Muscle of back (tissue), 11 donors: Measurements from ENCODE around the gene PARP12. TPM values are rescaled to one million over a fixed set of nuclear protein-coding genes. Genes with fewer than 3 reads are reported as not detected.

Source experiments
- DNase-seq, 3 donors: peaks; one replicate each; pipeline versions ENCODE4 v3.0.0 to v3.0.0-alpha.2; 2013
- polyA plus RNA-seq, 10 donors: library from polyadenylated mRNA; unstranded; fragments of 120-200 nt; gene quantifications; one replicate each; pipeline ENCODE4 v1.2.1, GENCODE V29; 2013; ENCODE audit not compliant: insufficient read length in 10 of 10

The PARP12 gene
- polyA plus RNA-seq, 10 donors, result 5.8 to 17.6 (median 10.1) TPM

- DNase-seq, result peak; percentile 57 to 73 (median 69)
Measured at GRCh38 chr7:140060788-140061606, 1.8 kb downstream of the PARP12 start.

DNA sequence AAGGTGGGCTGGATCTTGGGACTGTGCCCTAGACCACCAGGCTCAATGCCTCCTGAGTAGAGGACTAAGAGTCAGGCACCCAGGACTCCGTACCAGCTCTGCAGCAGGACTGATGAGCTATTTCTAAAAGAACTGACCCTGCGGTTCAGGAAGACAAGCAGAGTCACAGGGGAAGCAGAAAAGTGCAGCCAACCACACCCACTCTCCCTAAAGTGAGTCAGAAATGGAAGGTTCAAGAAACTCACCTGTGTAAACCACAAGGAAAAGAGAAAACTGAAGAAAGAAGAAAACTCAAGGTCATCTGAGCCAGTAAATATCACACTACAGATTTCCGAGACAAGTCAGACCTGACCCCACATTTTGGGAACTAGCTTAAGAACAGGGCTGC lies 2.5 kb downstream of the PARP12 start:
- no peak for DNase-seq

GRCh38 chr7:140059273-140060242 lies 3.2 kb downstream of the PARP12 start:
- peak in 1 of 3 donors; percentile 77 for DNase-seq

- no peak for DNase-seq
Measured at GRCh38 chr7:140058517-140058916, 4.2 kb downstream of the PARP12 start.

- DNase-seq, result no peak
Measured at GRCh38 chr7:140057143-140057535, 5.6 kb downstream of the PARP12 start.

- no peak for DNase-seq
Measured at GRCh38 chr7:140056431-140057142, 6.2 kb downstream of the PARP12 start.

GRCh38 chr7:140055833-140056232 lies 6.9 kb downstream of the PARP12 start:
- DNase-seq, result no peak

GRCh38 chr7:140054751-140055150 lies 8.0 kb downstream of the PARP12 start:
- DNase-seq, result no peak

DNA sequence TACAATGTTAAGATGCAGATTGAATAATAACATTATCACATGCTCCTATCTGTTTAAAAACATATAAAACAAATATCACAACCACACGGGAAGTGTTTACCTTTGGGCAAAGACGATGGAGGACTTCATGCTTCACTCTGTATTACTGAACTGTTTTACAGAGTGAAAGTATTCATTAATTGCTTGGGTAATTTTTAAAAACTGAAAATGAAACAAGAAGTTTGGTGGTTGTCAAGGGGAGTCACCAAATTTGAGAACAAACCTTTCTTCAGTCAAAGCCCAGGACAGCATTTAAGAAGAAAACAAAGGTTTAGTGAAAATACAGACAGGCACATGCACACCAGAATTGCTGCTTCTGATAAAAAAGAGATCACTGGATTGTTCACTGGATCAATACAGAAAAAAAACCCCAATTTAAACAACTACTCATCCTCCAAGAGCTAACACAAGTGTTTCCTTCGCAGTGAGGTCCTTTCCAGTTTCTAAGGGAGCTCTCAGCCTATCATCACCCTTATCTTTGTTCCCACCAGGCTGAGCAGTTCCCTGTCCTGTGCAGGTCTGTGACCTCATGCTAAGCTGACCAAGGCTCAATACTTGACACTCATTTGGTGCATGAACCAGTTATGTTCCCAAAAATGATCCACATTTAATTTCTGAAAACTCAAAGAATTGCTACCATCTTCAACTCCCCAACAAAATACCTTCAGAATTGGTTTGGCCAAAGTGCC lies 8.8 kb downstream of the PARP12 start:
- no peak for DNase-seq

DNA sequence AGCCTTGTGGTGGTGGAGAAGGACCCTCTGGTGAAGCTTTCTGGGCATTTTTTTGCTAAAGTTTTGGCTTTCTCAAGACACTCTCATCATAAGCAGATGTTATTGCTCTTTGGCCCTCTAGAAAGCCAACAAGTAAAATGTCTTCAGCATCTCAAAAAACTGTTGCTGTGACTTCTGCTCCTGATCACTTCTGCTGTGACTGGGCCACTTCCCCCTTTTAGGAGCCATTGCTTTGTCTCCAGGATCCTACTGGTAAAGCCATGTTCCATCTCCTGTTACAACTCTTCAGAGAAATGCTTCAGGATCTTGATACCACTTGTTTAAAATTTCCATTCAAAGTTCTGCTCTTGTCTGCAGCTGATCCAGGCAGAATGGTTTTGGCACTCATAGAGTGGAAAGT lies 10.9 kb downstream of the PARP12 start:
- no peak for DNase-seq

GRCh38 chr7:140050100-140050499 lies 12.7 kb downstream of the PARP12 start:
- DNase-seq, result no peak

DNA sequence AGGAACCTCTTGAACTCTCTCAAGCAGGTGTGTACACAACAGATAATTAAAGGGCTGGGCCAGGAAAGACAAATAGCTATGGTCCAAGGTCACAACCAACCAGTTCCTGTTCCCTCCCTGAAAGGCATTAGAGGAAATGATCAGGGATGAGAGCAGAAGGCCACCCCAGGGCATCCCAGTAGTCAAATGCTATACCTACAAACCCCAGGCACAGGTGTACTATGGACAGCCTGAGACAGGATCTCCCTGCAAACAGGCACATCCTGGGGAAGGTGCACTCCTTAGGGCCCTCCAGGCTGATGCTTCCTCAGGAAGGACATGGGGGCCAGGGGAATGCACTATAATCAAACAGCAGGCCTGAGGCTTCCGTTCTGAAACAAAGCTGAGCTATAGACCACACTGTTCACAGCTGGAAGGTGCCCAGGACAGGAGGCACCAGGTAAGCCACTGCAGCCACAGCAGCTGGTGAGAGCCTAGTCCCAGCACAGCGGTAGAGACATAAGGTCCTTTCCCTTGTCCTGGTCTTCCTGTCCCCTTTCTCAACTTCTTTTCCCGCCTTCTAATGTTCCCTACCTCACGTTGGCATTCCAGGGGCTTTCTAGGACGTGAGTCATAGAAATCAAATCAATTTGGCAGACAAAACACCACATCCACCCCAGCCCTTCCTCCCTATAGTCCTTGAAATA lies 13.3 kb downstream of the PARP12 start:
- no peak for DNase-seq

DNA sequence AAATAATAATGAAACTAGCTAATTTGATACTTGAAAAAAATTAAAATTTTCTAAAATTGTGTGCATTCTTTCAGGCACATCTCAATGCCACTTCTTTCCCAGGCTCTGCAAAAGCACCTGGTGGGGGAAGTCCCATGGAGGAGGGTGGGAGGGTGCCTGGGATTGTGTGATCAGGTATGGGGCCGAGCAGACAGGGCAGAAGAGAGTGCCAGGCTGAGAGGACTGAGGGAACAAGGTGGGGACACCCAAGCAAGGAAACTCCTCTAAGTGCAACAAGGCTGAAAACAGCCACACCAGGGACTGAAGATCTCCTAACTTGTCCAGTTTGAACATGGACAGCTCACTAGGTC lies 13.8 kb downstream of the PARP12 start:
- DNase-seq, result no peak

DNA sequence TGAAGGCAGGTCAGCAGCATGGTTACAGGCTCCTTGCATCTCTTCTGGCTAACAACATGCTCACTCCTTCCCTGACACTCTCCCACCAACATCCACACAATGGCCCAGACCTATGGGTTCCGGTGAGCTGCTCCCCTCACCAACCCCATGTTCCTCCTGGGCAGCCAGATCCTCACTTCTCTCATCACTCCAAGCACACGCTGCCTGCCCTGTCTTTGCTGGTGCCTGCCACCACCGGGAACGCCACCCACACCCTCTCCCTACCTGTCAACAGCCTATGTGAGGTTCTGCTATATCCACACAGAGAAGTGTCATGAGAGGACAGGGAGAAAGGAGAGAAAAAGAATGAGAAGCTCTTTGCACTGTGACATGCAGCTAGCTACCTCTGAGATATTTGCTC lies 14.6 kb downstream of the PARP12 start:
- DNase-seq, result no peak

DNA sequence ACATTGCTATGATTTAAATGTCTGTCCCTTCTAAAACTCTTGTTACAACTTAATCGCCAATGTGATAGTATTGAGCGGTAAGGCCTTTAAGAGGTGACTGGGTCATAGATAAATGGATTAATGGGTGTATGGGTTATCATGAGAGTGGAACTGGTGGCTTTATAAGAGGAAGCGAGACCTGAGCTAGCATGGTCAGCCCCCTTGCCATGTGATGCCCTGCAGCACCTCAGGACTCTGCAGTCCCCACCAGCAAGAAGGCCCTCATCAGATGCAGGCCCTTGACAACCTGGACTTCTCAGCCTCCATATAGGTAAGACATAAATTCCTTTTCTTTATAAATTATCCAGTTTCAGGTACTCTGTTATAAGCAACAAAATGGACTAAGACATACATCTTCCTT lies 15.6 kb downstream of the PARP12 start:
- DNase-seq, result no peak

- DNase-seq, result no peak
Measured at GRCh38 chr7:140045697-140046096, 17.1 kb downstream of the PARP12 start.

DNA sequence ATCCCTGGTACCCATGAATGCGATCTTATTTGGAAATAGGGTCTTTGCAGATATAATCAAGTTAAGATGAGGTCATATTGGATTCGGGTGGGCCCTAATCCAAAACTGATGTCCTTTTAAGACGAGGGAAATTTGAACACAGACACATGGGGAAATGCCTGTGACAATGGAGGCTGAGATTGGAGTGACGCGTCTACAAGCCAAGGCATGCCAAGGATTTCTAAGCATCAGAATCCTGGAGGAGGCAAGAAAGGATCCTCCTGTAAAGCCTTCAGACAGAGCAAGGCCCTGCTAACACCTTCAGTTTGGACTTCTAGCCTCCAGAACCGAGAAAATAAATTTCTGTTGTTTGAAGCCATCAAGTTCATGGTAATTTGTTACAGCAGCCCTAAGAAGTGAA lies 18.5 kb downstream of the PARP12 start:
- DNase-seq, result no peak

GRCh38 chr7:140042386-140042670 lies 20.4 kb downstream of the PARP12 start:
- DNase-seq, result no peak

GRCh38 chr7:140041659-140042385 lies 20.9 kb downstream of the PARP12 start:
- DNase-seq, result no peak

DNA sequence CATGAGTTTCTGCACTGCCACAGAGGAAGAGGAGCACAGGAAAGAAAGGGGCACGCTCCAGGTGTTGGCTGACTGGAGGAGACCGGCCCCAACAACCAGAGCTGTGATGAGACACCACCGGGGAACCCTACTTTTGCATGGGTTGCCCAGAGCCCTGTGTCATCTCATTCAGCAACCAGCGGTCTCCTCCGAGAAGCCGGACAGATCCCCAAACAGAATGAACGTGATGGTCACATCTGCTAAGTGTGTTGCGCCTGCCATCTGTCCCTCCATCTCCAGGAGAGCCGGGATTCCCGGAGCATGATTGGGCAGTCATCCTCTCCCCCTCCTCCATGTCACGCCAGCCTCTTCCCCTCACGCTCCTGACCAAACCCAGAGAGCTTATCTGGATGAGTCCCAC lies 22.9 kb downstream of the PARP12 start:
- no peak for DNase-seq
